HG03469 (cell line): Measurements from ENCODE around the gene DCUN1D3.
"Not testable (repeated sequence)": the region's sequence is repeated elsewhere in the genome, so short reads cannot be mapped to it uniquely, and the experiment has no call there.

Experiments used
- ATAC-seq: cut with Tn5 transposase; IDR thresholded peaks from one replicate; pipeline ENCODE4 v1.9.1; 2021; ENCODE audit warnings: mild to moderate bottlenecking, moderate library complexity, moderate number of reproducible peaks; ENCODE audit not compliant: unreplicated experiment

DCUN1D3 gene

GRCh38 chr16:20838240-20838639 is 61.9 kb downstream of the DCUN1D3 start:
- no peak for ATAC-seq

GRCh38 chr16:20833086-20833485 is 67.1 kb downstream of the DCUN1D3 start:
- ATAC-seq = no peak

DNA sequence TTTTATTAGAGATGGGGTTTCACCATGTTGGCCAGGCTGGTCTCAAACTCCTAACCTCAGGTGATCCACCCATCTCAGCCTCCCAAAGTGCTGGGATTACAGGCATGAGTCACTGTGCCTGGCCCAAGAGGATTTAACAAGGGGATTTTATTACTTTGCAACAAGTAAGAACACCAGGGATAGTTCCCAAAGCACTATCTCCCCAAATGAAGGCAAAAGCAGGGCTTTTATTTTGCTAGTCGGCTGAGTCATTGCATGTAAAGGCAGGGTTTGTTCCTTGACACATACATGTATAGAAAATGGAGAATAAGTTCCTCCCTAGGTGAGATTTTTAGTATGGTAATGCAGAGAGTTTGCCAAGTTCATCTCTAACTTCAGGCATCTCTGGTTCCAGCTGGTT is 69.8 kb downstream of the DCUN1D3 start:
- no peak for ATAC-seq

DNA sequence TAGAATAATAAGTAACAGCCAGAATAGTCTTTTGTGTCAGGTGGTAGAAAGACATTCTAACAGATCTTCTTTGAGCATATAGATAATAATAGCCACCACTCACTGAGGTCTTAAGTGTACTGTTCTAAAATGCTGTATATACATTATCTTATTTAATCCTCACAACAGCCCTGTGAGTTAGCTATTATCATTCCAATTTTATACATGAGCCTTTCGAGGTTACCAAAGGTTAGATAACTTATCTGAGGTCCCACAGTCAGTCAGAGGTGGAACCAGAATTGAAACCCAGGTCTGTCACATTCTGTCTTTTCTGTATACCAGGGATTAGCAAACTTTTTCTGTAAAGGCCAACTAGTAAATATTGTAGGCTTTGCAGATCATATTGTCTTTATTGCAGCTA is 70.6 kb downstream of the DCUN1D3 start:
- ATAC-seq = no peak

DNA sequence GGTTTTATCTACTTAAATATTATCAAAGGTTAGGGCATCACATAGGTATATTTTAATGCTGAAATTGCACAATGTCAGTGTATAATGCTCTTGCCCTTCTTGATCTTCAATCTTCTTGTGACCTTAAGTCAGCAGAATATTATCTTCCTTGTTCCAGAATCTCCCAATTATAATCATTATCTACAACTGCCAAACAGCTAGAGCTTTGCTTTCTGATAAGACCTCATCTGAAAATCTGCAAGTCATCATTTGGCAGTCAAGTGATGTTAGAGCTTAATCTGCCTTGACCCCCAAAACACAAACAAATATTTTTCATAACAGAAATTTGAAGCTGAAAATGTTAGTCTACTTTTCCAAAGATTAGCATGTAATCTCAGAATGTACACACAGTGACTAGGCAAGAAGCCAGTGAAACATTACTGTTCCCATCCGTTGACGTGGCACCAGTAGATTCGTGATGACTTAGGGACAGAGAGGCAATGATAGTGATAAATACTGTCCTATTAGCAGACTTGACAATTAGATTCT is 74.1 kb downstream of the DCUN1D3 start:
- ATAC-seq = no peak

DNA sequence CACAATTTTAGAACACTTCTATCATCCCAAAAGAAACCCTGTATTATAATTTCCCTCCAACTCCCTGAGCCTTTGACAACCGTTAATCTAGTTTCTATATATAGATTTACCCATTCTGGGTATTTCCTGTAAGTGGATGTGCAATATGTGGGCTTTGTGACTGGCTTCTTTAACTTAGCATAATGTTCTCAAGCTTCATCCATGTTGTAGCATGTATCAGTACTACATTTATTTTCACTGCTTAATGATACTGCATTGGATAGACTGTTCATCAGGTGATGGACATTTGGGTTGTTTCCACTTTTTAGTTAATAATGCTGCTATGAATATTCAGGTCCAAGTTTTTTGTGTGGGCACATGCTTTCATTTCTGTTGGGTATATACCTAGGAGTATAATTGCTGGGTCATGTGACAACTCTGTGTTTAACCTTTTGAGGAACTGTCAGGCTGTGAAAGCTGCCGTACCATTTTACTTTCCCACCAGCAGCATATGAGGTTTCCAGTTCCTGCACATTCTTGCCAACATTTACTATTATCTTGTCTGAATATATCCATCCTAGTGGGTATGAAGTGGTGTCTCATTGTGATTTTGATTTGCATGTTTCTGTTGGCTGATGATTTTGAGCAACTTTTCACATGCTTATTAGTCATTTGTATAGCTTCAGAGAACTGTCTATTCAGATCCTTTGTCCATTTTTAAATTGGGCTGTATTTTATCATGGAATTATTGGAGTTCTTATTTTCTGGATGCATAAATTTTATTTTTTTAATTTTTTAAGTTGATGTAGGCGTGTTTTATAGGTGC is 77.4 kb downstream of the DCUN1D3 start:
- ATAC-seq = no peak

DNA sequence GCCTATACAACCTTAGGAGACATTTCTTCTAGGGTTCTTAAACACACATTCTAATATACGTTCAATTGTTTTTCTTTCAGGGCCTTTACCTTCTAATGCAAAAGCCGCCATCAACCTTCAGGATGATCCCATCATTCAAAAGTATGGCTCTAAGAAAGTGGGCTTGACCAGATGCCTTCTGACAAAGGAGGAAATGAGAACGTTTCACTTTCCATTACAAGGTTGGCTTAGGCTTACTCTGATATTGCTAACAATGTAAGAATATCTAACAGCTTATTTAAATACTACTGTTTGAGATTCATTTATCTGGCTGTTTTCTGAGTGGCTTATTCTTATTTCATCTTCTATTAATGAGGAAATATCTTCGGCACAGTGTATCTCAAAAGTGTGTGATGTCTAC is 78.5 kb downstream of the DCUN1D3 start:
- no peak for ATAC-seq

DNA sequence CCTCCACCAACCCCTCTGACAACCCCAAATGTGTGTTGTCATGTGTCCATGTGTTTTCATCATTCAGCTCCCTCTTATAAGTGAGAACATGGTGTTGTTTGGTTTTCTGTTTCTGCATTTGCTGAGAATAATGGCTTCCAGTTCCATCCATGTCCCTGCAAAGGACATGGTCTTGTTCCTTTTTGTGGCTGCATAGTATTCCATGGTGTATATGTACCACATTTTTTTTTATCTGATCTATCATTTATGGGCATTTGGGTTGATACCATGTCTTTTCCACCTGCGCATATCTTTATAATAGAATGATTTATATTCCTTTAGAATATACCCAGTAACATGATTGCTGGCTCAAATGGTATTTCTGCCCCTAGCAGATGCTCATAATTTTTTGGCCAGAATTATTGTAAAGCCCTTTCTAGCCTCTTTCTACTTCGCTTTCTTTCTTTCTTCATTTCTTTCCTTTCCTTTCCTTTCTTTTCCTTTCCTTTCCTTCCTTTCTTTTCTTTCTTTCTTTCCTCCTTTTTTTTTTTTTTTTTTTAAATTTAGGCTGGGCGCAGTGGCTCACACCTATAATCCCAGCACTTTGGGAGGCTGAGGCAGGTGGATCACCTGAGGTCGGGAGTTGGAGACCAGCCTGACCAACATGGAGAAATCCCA is 81.1 kb downstream of the DCUN1D3 start:
- ATAC-seq = no peak

GRCh38 chr16:20814784-20815183 is 85.4 kb downstream of the DCUN1D3 start:
- ATAC-seq = no peak

- no peak for ATAC-seq
Observed at GRCh38 chr16:20812510-20812909, 87.6 kb downstream of the DCUN1D3 start.

- ATAC-seq = no peak
Observed at GRCh38 chr16:20811889-20812439, 88.2 kb downstream of the DCUN1D3 start.

- ATAC-seq = no peak
Observed at GRCh38 chr16:20807862-20808261, 92.3 kb downstream of the DCUN1D3 start.

- no peak for ATAC-seq
Observed at GRCh38 chr16:20806168-20807050, 93.7 kb downstream of the DCUN1D3 start, which contains the start of the genes ERI2 and REXO5. TSS of gene ERI2 (minus strand) at chr16:20806472. CDS start at chr16:20806430, 42 bp downstream. TSS of gene REXO5 (plus strand) at chr16:20806527. CDS start at chr16:20806954, 427 bp downstream.

- not testable (repeated sequence) for ATAC-seq
Observed at GRCh38 chr16:20805684-20806167, 94.4 kb downstream of the DCUN1D3 start.
